Nasal cavity respiratory epithelium epithelial cell of viscerocranial mucosa (primary cell): ENCODE data around the gene SLC22A15. TPM values are rescaled to one million over a fixed set of nuclear protein-coding genes. Genes with fewer than 3 reads are reported as not detected.

ENCODE experiments used
- total RNA-seq: library from RNA; depleted of rRNA; stranded (reverse); fragments of >200 nt; gene quantifications from 2 replicates; pipeline ENCODE4 v1.2.3, GENCODE V29; 2014

SLC22A15 gene
- 34.2 and 38.5 TPM in 2 replicates for total RNA-seq

DNA sequence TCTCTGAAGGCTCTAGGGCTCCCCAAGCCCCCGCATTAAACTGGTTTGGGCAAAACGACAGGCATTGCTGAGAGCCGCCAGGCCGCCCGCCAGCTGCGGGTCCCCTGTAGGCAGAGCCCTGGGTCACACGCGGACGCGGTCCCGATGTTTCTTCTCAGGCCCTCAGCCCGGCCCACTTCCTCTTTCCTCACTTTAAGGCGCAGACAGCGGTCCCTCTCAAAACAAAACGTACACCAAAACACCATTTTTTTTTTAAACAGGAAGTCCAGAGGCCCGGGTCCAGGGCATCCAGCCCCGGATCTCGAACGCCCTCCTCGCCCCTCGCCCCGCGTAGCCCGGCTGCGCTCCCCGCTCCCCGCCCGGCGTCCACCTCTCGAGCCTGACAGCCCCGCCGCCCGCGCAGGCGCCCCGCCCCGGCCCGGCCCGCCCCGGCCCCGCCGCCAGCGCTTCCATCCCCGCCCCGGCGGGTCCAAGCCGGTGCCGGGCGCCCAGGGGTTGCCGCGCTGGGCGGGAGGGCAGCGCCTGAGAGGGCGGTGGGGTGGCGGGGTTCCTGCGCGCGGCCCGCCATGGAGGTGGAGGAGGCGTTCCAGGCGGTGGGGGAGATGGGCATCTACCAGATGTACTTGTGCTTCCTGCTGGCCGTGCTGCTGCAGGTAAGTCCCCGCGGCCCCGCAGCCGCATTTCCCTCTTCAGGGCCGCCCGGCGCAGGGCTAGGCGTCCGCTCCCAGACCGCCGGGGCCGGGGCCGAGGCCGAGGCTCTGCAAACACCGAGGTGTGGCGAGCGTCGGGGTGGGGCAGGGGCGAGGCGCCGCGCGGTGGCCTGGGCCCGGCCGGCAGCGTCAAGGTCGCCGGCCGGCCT, at the start of gene SLC22A15:
SLC22A15 (plus strand) TSS at position 452 of the 859 bp plus-strand sequence; CDS start at position 567, 115 bp downstream.

DNA sequence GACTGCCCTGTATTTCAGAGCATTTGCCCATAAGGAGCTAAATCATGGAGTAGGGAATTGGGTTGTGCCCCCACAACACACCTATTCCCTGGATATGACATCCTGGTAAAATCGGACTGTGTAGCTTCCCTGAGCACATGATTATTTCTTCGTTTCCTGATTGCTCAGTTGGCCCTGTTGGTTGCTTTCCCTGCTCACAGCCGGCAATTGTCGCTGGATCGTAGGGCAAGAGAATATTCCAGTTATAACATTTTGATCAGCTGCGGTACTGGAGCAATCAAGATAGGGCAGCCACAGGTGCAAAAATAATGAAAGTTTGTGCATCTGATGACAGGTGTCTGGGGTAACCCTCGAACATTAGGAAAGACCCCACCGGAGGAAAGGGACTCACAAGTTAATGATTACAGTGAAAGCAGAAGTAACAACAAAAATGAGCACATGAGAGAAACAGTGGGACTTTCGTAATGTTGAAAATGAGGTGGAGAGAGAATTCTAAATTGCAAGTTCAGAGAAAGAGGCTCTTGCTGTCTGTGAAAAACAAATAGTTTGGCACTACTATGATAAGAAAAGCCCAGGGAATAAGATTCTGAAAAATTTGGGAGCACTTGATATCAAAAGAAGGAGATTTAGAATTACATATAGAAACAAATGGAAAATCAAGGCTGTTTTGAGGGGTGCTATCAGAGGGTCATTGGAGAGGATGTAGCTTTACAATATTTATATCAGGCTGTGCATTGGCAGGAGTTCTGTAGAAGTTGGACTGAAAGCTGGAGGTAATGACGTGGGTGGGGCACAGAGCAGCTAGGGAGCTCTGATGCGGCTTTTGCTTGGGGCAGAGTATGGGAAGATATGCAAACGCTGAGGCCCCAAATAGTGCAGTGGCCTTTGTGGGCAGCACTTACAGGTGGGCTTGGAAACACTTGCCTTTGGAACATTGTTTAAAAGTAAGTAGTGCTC, 134.5 kb downstream of the SLC22A15 start, which contains the start of gene MAB21L3:
MAB21L3 (plus strand) TSS at position 833 of the 957 bp plus-strand sequence. CDS start 1,217 bp downstream, outside the sequence.

Other genes with a start within 250 kb of the SLC22A15 start
- gene CASQ2, start 207.8 kb upstream of the SLC22A15 start, total RNA-seq, result under 0.01 and 0.07 TPM in 2 replicates
- 1.4 and 1.6 TPM in 2 replicates for gene NHLH2, start 135.4 kb upstream of the SLC22A15 start, total RNA-seq
- gene MAB21L3, start 134.9 kb downstream of the SLC22A15 start, total RNA-seq, result 1.0 and 1.4 TPM in 2 replicates